K562 (cell line): ENCODE measurements around the gene PRR19. TPM values are rescaled to one million over a fixed set of nuclear protein-coding genes. Genes with fewer than 3 reads are reported as not detected.

Source experiments
- ARNT ChIP-seq, 2 experiments: fragments of 450-650 bp; IDR thresholded peaks; 2 replicates each; pipeline ENCODE4 v1.6.1; 2016; ENCODE audit warnings: mild to moderate bottlenecking in 1 of 2
- ASH1L ChIP-seq: fragments of 450-650 bp; IDR thresholded peaks from 2 replicates; pipeline ENCODE4 v1.6.1; 2018; ENCODE audit warnings: borderline replicate concordance, mild to moderate bottlenecking, low read depth; ENCODE audit not compliant: partially characterized antibody
- BCOR ChIP-seq: fragments of 450-650 bp; IDR thresholded peaks from 2 replicates; pipeline ENCODE4 v1.6.1; 2016
- BRF2 ChIP-seq: IDR thresholded peaks from 3 replicates; pipeline ENCODE4 v1.6.1; 2011; ENCODE audit warnings: borderline replicate concordance, mild to moderate bottlenecking; ENCODE audit not compliant: insufficient read length, insufficient read depth
- CBX8 ChIP-seq: fragments of 200-600 bp; sonication (generic); IDR thresholded peaks from 2 replicates; pipeline ENCODE4 v1.6.1; 2012; ENCODE audit warnings: borderline replicate concordance, mixed run types, low read depth, mild to moderate bottlenecking, moderate library complexity, mixed read lengths, low read length, control low read depth, inconsistent platforms; ENCODE audit not compliant: poor library complexity, severe bottlenecking; ENCODE audit errors: extremely low read depth
- CGGBP1 ChIP-seq: fragments of 250-450 bp; sonication (Bioruptor Pico); IDR thresholded peaks from 2 replicates; pipeline ENCODE4 v1.9.0; 2021; ENCODE audit warnings: mild to moderate bottlenecking
- DDX20 ChIP-seq: fragments of 450-650 bp; IDR thresholded peaks from 2 replicates; pipeline ENCODE4 v1.6.1; 2016; ENCODE audit warnings: missing genetic modification characterization, low read depth, mild to moderate bottlenecking, missing compliant biosample characterization, moderate library complexity
- DMBX1 ChIP-seq: fragments of 250-450 bp; sonication (Bioruptor Pico); IDR thresholded peaks from 2 replicates; pipeline ENCODE4 v1.8.0; 2022; ENCODE audit warnings: inconsistent platforms, mild to moderate bottlenecking, moderate library complexity, borderline replicate concordance
- ESRRB ChIP-seq: fragments of 250-450 bp; sonication (Bioruptor Pico); IDR thresholded peaks from 2 replicates; pipeline ENCODE4 v1.5.0; 2020; ENCODE audit warnings: mild to moderate bottlenecking, moderate library complexity, borderline replicate concordance
- ETV1 ChIP-seq: fragments of 450-650 bp; conservative IDR thresholded peaks from 2 replicates; pipeline ENCODE4 v1.6.1; 2016; ENCODE audit warnings: missing genetic modification characterization, control low read depth, low read depth, missing compliant biosample characterization
- FOXK1 ChIP-seq: sonication (generic); formaldehyde crosslinking; IDR thresholded peaks from 2 replicates; pipeline ENCODE4 v1.8.0; 2022; ENCODE audit warnings: missing genetic modification reagents, mild to moderate bottlenecking, borderline replicate concordance
- IFI16 ChIP-seq: fragments of 250-450 bp; sonication (Bioruptor Pico); IDR thresholded peaks from 2 replicates; pipeline ENCODE4 v2.1.2; 2022; ENCODE audit warnings: mild to moderate bottlenecking, inconsistent platforms
- KDM4B ChIP-seq, 2 experiments: fragments of 450-650 bp in 1 of 2; sonication (generic) in 1 of 2; IDR thresholded peaks; 2 replicates each; pipeline ENCODE4 v1.6.1; 2016 to 2017; ENCODE audit warnings: borderline replicate concordance in 2 of 2, antibody characterized with exemption in 1 of 2, low read depth in 1 of 2, mild to moderate bottlenecking in 1 of 2
- OTX1 ChIP-seq: fragments of 450-650 bp; formaldehyde crosslinking; IDR thresholded peaks from 2 replicates; pipeline ENCODE4 v1.4.0; 2022; ENCODE audit warnings: mild to moderate bottlenecking
- POU5F1 ChIP-seq: fragments of 150-350 bp; IDR thresholded peaks from 2 replicates; pipeline ENCODE4 v1.6.1; 2014; ENCODE audit warnings: borderline replicate concordance, low read length, low read depth, mild to moderate bottlenecking; ENCODE audit not compliant: partially characterized antibody
- PRPF4 ChIP-seq: fragments of 200-400 bp; formaldehyde crosslinking; IDR thresholded peaks from one replicate; pipeline ENCODE4 v1.6.1; 2017; ENCODE audit warnings: low read length, low read depth, mild to moderate bottlenecking; ENCODE audit not compliant: insufficient read depth, poor library complexity, severe bottlenecking
- RBM15 ChIP-seq: fragments of 200-400 bp; formaldehyde crosslinking; IDR thresholded peaks from 2 replicates; pipeline ENCODE4 v1.6.1; 2018; ENCODE audit warnings: mild to moderate bottlenecking, low read length, moderate library complexity; ENCODE audit not compliant: insufficient read depth
- RBM17 ChIP-seq: fragments of 200-400 bp; formaldehyde crosslinking; IDR thresholded peaks from 2 replicates; pipeline ENCODE4 v1.6.1; 2017; ENCODE audit warnings: low read depth, mild to moderate bottlenecking, low read length, borderline replicate concordance
- SAFB2 ChIP-seq: fragments of 200-400 bp; formaldehyde crosslinking; IDR thresholded peaks from 2 replicates; pipeline ENCODE4 v1.6.1; 2018; ENCODE audit warnings: borderline replicate concordance, low read length, low read depth, moderate library complexity; ENCODE audit not compliant: severe bottlenecking
- SREBF2 ChIP-seq: sonication (generic); formaldehyde crosslinking; IDR thresholded peaks from 2 replicates; pipeline ENCODE4 v1.4.0; 2020; ENCODE audit warnings: mild to moderate bottlenecking, missing genetic modification reagents
- STAT5B ChIP-seq: fragments of 250-450 bp; sonication (Bioruptor Pico); IDR thresholded peaks from 2 replicates; pipeline ENCODE4 v1.8.0; 2021; ENCODE audit warnings: mild to moderate bottlenecking, inconsistent platforms
- ZNF24 ChIP-seq: fragments of 450-650 bp; IDR thresholded peaks from 2 replicates; pipeline ENCODE4 v1.6.1; 2016
- ZNF316 ChIP-seq: fragments of 450-650 bp; IDR thresholded peaks from 2 replicates; pipeline ENCODE4 v1.6.1; 2016
- ZNF408 ChIP-seq: fragments of 250-450 bp; sonication (Bioruptor Pico); IDR thresholded peaks from 2 replicates; pipeline ENCODE4 v1.4.0; 2020; ENCODE audit warnings: low read depth, mild to moderate bottlenecking, moderate library complexity
- ZNF431 ChIP-seq: sonication (generic); formaldehyde crosslinking; IDR thresholded peaks from 2 replicates; pipeline ENCODE4 v1.8.0; 2022; ENCODE audit warnings: mild to moderate bottlenecking, missing genetic modification reagents
- ZNF644 ChIP-seq: fragments of 200-800 bp; sonication (Bioruptor generic); IDR thresholded peaks from 2 replicates; pipeline ENCODE4 v1.6.1; 2016; ENCODE audit warnings: low read depth, missing genetic modification characterization, missing compliant biosample characterization
- ZNF696 ChIP-seq: fragments of 250-450 bp; sonication (Bioruptor Pico); conservative IDR thresholded peaks from 2 replicates; pipeline ENCODE4 v1.4.0; 2020; ENCODE audit warnings: mild to moderate bottlenecking, moderate library complexity
- ZNF785 ChIP-seq: fragments of 250-450 bp; sonication (Bioruptor Pico); IDR thresholded peaks from 2 replicates; pipeline ENCODE4 v1.4.0; 2020; ENCODE audit warnings: mild to moderate bottlenecking
- polyA plus RNA-seq, 8 experiments: library from polyadenylated mRNA; depleted of rRNA in 4 of 8; stranded (reverse) in 5 of 8; unstranded in 3 of 8; fragments of >200 nt; fragmentation: Nextera tagmentation in 2 of 8; fragmentation: Illumina TruSeq in 1 of 8; extraction: Ambion mirVana in 2 of 8; extraction: Trizol in 1 of 8; gene quantifications; 2 replicates each; pipeline versions ENCODE4 v1.2.1 to v1.2.3, GENCODE V29; 2011 to 2014; ENCODE audit warnings: inconsistent platforms in 1 of 8, missing spikeins in 1 of 8
- total RNA-seq, 7 experiments: library from RNA; depleted of rRNA in 6 of 7; stranded (reverse); fragments of >200 nt in 6 of 7; fragmentation: Illumina TruSeq in 2 of 7; extraction: Trizol in 2 of 7; gene quantifications; 2 replicates each; pipeline versions ENCODE4 v1.2.1 to v1.2.3, GENCODE V29; 2011 to 2021; ENCODE audit warnings: low replicate concordance in 1 of 7

The PRR19 gene
- total and polyA plus RNA-seq, 9 of the 15 experiments (the other 6 are each of a cell fraction or from before 2014, with no cell fraction given), result 0.10 to 1.6 (median 0.54) TPM

GRCh38 chr19:42279902-42280814, 21.8 kb upstream of the PRR19 start (continued):
- no peak for TF ChIP-seq BRF2
- peak; percentile 79 for TF ChIP-seq ASH1L
- no peak for TF ChIP-seq ZNF316
- no peak for TF ChIP-seq ETV1 (tag)
- TF ChIP-seq ZNF785 (CRISPR knock-in tag), result no peak
- no peak for TF ChIP-seq ZNF644 (tag)
- no peak for TF ChIP-seq ZNF431 (CRISPR knock-in tag)
- no peak for TF ChIP-seq ZNF408 (CRISPR knock-in tag)
- TF ChIP-seq SREBF2 (CRISPR knock-in tag), result 0 out of 2 replicates have a peak, but pooled peaks have one; percentile 54
- TF ChIP-seq FOXK1, result peak; percentile 75; the same call in 1 of the 2 replicates
- no peak for TF ChIP-seq POU5F1
- TF ChIP-seq STAT5B (CRISPR knock-in tag), result no peak
- no peak for TF ChIP-seq IFI16 (CRISPR knock-in tag)
- no peak for TF ChIP-seq RBM15
- no peak for TF ChIP-seq DMBX1 (CRISPR knock-in tag)
- no peak for TF ChIP-seq BCOR
- no peak for TF ChIP-seq ZNF24
- TF ChIP-seq DDX20 (tag), result no peak
- peak in 1 of 2 experiments; percentile 32; a peak in 1 of 4 replicates for TF ChIP-seq KDM4B (IDR thresholded peaks at IDR 0.05; ENCODE audit: borderline replicate concordance in 2 of 2, low read depth in 1 of 2)
- no peak for TF ChIP-seq ARNT (IDR thresholded peaks at IDR 0.05)
- no peak for TF ChIP-seq PRPF4
- TF ChIP-seq OTX1 (CRISPR knock-in tag), result no peak
- no peak for TF ChIP-seq ESRRB (CRISPR knock-in tag)
- TF ChIP-seq CGGBP1 (CRISPR knock-in tag), result no peak
- TF ChIP-seq RBM17, result no peak
- no peak for TF ChIP-seq CBX8
- TF ChIP-seq ZNF696, result no peak
- TF ChIP-seq SAFB2, result no peak
